ENCODE data around the gene ITGA2. TPM values are rescaled to one million over a fixed set of nuclear protein-coding genes. Genes with fewer than 3 reads are reported as not detected.
A peak's percentile ranks its signal among the peaks of the same experiment; 100 is the strongest.

The ITGA2 gene
- total RNA-seq, 4 donors from 2014 or later: 12.0 to 28.5 (median 21.6) TPM

GRCh38 chr5:52995095-52995494 is 5.9 kb downstream of the ITGA2 start:
- intact Hi-C loops (cut with DNase I): no loop called here
- DNase-seq: no peak
- TF ChIP-seq POLR2A (IDR thresholded peaks at IDR 0.05) (no peak), CTCF (IDR thresholded peaks at IDR 0.05) (no peak)
- WGBS, 2 donors: 94 to 100% methylated on average over 1 of the region's 1 CpG
- no peak overlapping the region for H3K27ac ChIP-seq
- H3K4me3 ChIP-seq: no peak overlapping the region
- no peaks in the 10 kb centered on the region for H3K9me3 ChIP-seq
- no peaks in the 10 kb centered on the region for H3K27me3 ChIP-seq
- H3K36me3 ChIP-seq: peaks cover 0 to 7% (median 0%) of the 10 kb centered on the region in 3 donors
- peaks cover 0 to 78% (median 22%) of the 10 kb centered on the region in 3 donors for H3K4me1 ChIP-seq

- WGBS, 2 donors: 87 to 92% methylated on average over 1 of the region's 1 CpG
- Histone ChIP-seq H3K4me1 (peaks cover 0 to 69% (median 19%) of the 10 kb centered on the region in 3 donors), H3K9me3 (no peaks in the 10 kb centered on the region), H3K27me3 (no peaks in the 10 kb centered on the region), H3K36me3 (peaks cover 0 to 8% (median 0%) of the 10 kb centered on the region in 3 donors), H3K4me3 (no peak overlapping the region), H3K27ac (peak overlapping the region in 1 of 4 donors; percentile 33)
- intact Hi-C loops (cut with DNase I): no loop called here
- DNase-seq: no peak
- no peak for TF ChIP-seq POLR2A (IDR thresholded peaks at IDR 0.05)
- no peak for TF ChIP-seq CTCF (IDR thresholded peaks at IDR 0.05)
These were observed 6.8 kb downstream of the ITGA2 start for GRCh38 chr5:52995914-52996313.

GRCh38 chr5:52996979-52997378 is 7.8 kb downstream of the ITGA2 start:
- Histone ChIP-seq H3K27me3 (no peaks in the 10 kb centered on the region), H3K27ac (peak overlapping the region; percentile 0 to 46 (median 18)), H3K36me3 (peaks cover 0 to 12% (median 0%) of the 10 kb centered on the region in 3 donors), H3K4me1 (peaks cover 0 to 59% (median 15%) of the 10 kb centered on the region in 3 donors), H3K9me3 (no peaks in the 10 kb centered on the region), H3K4me3 (no peak overlapping the region)
- TF ChIP-seq CTCF (IDR thresholded peaks at IDR 0.05) (no peak), POLR2A (IDR thresholded peaks at IDR 0.05) (no peak)
- WGBS, 2 donors: 32 to 35% methylated on average over 1 of the region's 1 CpG
- no peak for DNase-seq
- intact Hi-C loops (cut with DNase I): no loop called here

- no peak for TF ChIP-seq POLR2A (IDR thresholded peaks at IDR 0.05)
- TF ChIP-seq CTCF (IDR thresholded peaks at IDR 0.05): no peak
- Histone ChIP-seq H3K4me3 (no peak overlapping the region), H3K27me3 (no peaks in the 10 kb centered on the region), H3K36me3 (peaks cover 0 to 8% (median 0%) of the 10 kb centered on the region in 3 donors), H3K9me3 (no peaks in the 10 kb centered on the region), H3K27ac (peak overlapping the region; percentile 0 to 46 (median 18)), H3K4me1 (peaks cover 0 to 54% (median 10%) of the 10 kb centered on the region in 3 donors)
- DNase-seq: no peak
- WGBS, 2 donors: 25 to 46% methylated on average over 6 of the region's 6 CpGs
- intact Hi-C loops (cut with DNase I): no loop called here
These were observed 8.3 kb downstream of the ITGA2 start for GRCh38 chr5:52997424-52997823.

GRCh38 chr5:52998552-52999313 is 9.6 kb downstream of the ITGA2 start:
- Histone ChIP-seq H3K36me3 (peaks cover 0 to 16% (median 0%) of the 10 kb centered on the region in 3 donors), H3K4me3 (no peak overlapping the region), H3K4me1 (peaks cover 0 to 41% (median 9%) of the 10 kb centered on the region in 3 donors), H3K9me3 (no peaks in the 10 kb centered on the region), H3K27me3 (no peaks in the 10 kb centered on the region), H3K27ac (peak overlapping the region in 1 of 4 donors; percentile 46)
- intact Hi-C loops (cut with DNase I): no loop called here
- TF ChIP-seq CTCF (IDR thresholded peaks at IDR 0.05): no peak
- no peak for TF ChIP-seq POLR2A (IDR thresholded peaks at IDR 0.05)
- WGBS, 2 donors: 37 to 46% methylated on average over 2 of the region's 2 CpGs
- DNase-seq: no peak
